Activated CD8-positive, alpha-beta memory T cell treated with anti-CD3 and anti-CD28 coated beads for 1 hour (primary cell): ENCODE results near the gene SBDS.
A peak's percentile ranks its signal among the peaks of the same experiment; 100 is the strongest.
"Not testable (repeated sequence)": the region's sequence is repeated elsewhere in the genome, so short reads cannot be mapped to it uniquely, and the experiment has no call there.

Experiments used
- DNase-seq, 2 donors: peaks; one replicate each; pipeline ENCODE4 v3.0.0-alpha.2; 2020; ENCODE audit warnings: low read depth in 1 of 2; ENCODE audit errors: extremely low read depth in 1 of 2

The SBDS gene

GRCh38 chr7:66996444-66997191 is 1.2 kb upstream of the SBDS start, which contains the start of gene TYW1:
TSS of gene TYW1 (plus strand) at chr7:66996833. CDS start at chr7:66996979, 146 bp downstream.
- peak; percentile 92 to 94 for DNase-seq

DNA sequence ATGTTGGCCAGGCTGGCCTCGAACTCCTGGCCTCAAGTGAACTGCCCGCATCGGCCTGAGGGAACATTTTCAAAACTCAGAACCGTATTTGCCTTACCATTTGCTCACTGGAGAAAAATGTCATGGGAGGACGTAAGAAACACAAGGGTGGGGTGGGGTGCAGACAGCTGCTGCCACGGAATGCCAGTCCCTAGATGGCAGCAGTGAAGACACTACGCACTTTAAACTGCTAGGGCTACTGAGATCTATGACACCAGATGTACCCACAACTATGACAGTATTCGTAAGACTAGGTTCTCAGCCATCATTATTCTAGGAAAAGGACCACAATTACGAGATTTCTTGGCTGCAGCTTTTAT is 716 bp downstream of the SBDS start:
- peak; percentile 22 to 30 for DNase-seq

- DNase-seq: not testable (repeated sequence)
Measured at GRCh38 chr7:66994051-66994450, 1.3 kb downstream of the SBDS start.

- not testable (repeated sequence) for DNase-seq
Measured at GRCh38 chr7:66989552-66989951, 5.8 kb downstream of the SBDS start.

GRCh38 chr7:66980336-66980735 is 15.1 kb downstream of the SBDS start:
- not testable (repeated sequence) for DNase-seq

DNA sequence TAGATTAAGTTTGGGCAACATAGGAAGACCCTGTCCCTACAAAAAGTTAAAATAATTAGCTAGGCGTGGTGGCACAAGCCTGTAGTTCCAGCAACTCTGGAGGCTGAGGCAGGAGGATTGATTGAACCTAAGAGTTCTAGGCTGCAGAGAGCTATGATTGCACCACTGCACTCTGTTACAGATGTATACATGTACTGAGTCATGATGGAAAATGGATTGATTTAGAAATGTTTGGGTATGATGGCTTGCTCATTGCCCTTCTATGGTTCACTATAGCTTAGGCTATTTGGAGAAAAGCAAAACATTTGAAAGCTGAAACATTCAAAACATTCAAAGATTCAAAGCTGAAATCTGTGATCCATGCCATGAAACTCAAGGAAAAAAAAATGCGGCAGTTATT is 16.4 kb downstream of the SBDS start:
- DNase-seq: not testable (repeated sequence)

GRCh38 chr7:66978312-66978711 is 17.1 kb downstream of the SBDS start:
- not testable (repeated sequence) for DNase-seq

- DNase-seq: no peak
Measured at GRCh38 chr7:66974986-66975590, 20.3 kb downstream of the SBDS start.

DNA sequence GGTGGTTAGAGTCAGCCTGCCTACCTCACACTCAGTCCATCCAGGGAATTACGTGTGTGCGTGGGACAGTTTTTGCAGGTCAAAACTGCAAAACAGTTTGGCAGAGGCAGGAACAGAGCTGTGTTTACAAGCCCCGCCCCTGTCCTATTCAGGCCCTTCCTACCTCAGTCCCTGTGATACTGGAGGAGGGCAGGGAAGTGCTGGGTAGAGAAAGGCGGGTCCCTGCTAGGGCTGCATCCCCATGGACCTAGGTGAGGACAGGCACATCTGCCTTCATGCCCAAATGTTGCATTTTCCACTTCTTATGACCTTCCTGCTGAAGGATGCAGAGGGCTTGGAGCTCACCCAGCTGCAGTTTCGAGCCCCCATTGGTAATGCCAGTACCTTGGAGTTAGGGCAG is 25.1 kb downstream of the SBDS start:
- DNase-seq: no peak

- DNase-seq: not testable (repeated sequence)
Measured at GRCh38 chr7:66969001-66969400, 26.4 kb downstream of the SBDS start.

GRCh38 chr7:66967029-66967428 is 28.4 kb downstream of the SBDS start:
- no peak for DNase-seq

DNA sequence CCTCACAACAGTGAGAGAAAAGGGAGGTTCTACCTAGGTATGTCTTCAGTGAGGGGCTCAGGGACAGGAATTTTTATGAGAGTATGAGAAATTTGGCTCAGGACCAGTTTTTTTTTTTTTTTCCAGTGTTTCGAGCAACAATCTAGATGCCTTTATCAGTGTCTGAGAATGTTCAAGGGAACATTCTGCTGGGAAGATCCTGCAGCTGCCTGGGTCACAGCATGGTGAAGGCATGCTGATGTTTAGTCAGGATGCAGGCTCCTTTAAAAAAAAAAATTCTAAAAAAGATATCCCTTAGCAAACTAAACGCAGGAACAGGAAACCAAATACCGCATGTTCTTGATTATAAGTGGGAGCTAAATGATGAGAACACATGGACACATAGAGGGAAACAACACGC is 31.0 kb downstream of the SBDS start:
- DNase-seq: no peak

GRCh38 chr7:66961096-66961495 is 34.3 kb downstream of the SBDS start:
- DNase-seq: no peak

DNA sequence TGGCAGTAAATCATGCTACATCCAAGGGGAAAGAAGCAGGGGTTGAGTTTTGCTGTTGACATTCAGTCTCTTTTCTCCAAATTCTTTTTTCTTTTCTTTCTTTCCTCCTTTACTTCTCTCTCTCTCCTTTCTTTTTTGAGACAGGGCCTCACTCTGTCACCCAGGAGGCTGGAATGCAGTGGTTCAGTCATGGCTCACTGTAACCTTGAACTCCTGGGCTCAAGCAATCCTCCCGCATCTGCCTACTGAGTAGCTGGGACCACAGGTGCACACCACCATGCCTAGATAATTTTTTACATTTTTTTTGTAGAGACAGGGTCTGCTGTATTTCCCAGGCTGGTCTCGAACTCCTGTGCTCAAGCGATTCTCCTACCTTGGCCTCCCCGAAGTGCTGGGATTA is 35.2 kb downstream of the SBDS start:
- DNase-seq: no peak

- DNase-seq: no peak
Measured at GRCh38 chr7:66958538-66959350, 36.6 kb downstream of the SBDS start.

GRCh38 chr7:66957595-66958290 is 37.6 kb downstream of the SBDS start:
- no peak for DNase-seq

DNA sequence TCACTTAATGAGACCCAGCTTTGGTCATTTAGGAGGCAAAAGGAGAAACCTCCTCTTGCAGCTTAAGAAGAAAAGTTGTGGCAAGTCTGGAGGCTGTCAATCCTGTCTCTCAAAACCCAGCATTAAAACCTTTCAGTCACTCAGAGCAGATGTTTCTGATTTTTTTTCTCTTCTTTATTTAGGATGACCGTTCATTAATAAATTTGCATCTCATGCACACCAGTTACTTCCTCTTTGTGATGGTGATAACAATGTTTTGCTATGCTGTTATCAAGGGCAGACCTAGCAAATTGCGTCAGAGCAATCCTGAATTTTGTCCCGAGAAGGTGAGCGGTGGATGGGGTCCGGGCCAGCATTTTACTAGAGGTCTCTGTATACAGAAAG is 42.4 kb downstream of the SBDS start:
- no peak for DNase-seq

- no peak for DNase-seq
Measured at GRCh38 chr7:66952343-66953043, 42.9 kb downstream of the SBDS start.

- DNase-seq: no peak
Measured at GRCh38 chr7:66950763-66951162, 44.6 kb downstream of the SBDS start.

- DNase-seq: no peak
Measured at GRCh38 chr7:66950311-66950710, 45.1 kb downstream of the SBDS start.
